OCI-LY3 (cell line): ENCODE measurements around the gene LMX1B.
A peak's percentile ranks its signal among the peaks of the same experiment; 100 is the strongest.

ENCODE experiments used
- H2AFZ ChIP-seq: fragments of 200-600, 300-600 bp; shearing (Covaris generic); 2 replicates; pipeline ENCODE4 v1.6.0; 2014; ENCODE audit warnings: antibody characterized with exemption, low read depth, low read length
- H3K27ac ChIP-seq: fragments of 200-600, 300-600 bp; sonication (generic); 2 replicates; pipeline ENCODE4 v1.5.1; 2014; ENCODE audit warnings: mild to moderate bottlenecking, low read length, moderate library complexity, mixed read lengths
- H3K27me3 ChIP-seq: fragments of 200-600, 300-600 bp; sonication (generic); 2 replicates; pipeline ENCODE4 v1.6.1; 2014; ENCODE audit warnings: low read depth, low read length, mixed read lengths
- H3K36me3 ChIP-seq: fragments of 200-600, 300-600 bp; sonication (generic); replicated peaks from 2 replicates; pipeline ENCODE3; 2014; ENCODE audit warnings: low read depth, low read length, mixed read lengths
- H3K4me1 ChIP-seq: fragments of 300-600, 200-600 bp; sonication (generic); 2 replicates; pipeline ENCODE4 v1.6.1; 2014; ENCODE audit warnings: low read length, mixed read lengths
- H3K4me2 ChIP-seq: fragments of 200-600, 300-600 bp; sonication (generic); 2 replicates; pipeline ENCODE4 v1.6.1; 2014; ENCODE audit warnings: low read length, mixed read lengths
- H3K4me3 ChIP-seq: fragments of 300-600, 200-600 bp; sonication (generic); 2 replicates; pipeline ENCODE4 v1.5.1; 2014; ENCODE audit warnings: antibody characterized with exemption, mild to moderate bottlenecking, low read length, moderate library complexity
- H3K79me2 ChIP-seq: fragments of 300-600, 200-600 bp; shearing (Covaris generic); 2 replicates; pipeline ENCODE4 v1.6.1; 2014; ENCODE audit warnings: mild to moderate bottlenecking, low read length, mixed read lengths
- H3K9ac ChIP-seq: fragments of 300-600, 200-600 bp; shearing (Covaris generic); 2 replicates; pipeline ENCODE4 v1.6.0; 2014; ENCODE audit warnings: mild to moderate bottlenecking, low read length, moderate library complexity
- H3K9me3 ChIP-seq: fragments of 200-600, 300-600 bp; shearing (Covaris generic); 2 replicates; pipeline ENCODE4 v1.6.1; 2014; ENCODE audit warnings: low read length, mixed read lengths; ENCODE audit not compliant: insufficient read depth
- H4K20me1 ChIP-seq: fragments of 200-600, 300-600 bp; sonication (generic); 2 replicates; pipeline ENCODE4 v1.6.1; 2016; ENCODE audit warnings: low read length, mixed read lengths; ENCODE audit not compliant: insufficient read depth
- CTCF ChIP-seq: fragments of 200-600, 300-600 bp; sonication (generic); IDR thresholded peaks from 2 replicates; pipeline ENCODE4 v1.5.1; 2014; ENCODE audit warnings: antibody characterized with exemption, low read length, low read depth
- EZH2phosphoT487 ChIP-seq: fragments of 200-600 bp; shearing (Covaris generic); IDR thresholded peaks from 2 replicates; pipeline ENCODE4 v1.6.1; 2018; ENCODE audit warnings: antibody characterized with exemption, mixed run types, low read depth

LMX1B gene

GRCh38 chr9:126704157-126704891 lies 90.6 kb downstream of the LMX1B start:
- Histone ChIP-seq H3K36me3 (no peaks in the 10 kb centered on the region), H3K79me2 (no peaks in the 10 kb centered on the region), H3K27ac (no peak overlapping the region), H3K4me1 (peaks cover 16% of the 10 kb centered on the region), H3K9ac (no peak overlapping the region), H2AFZ (no peak overlapping the region), H3K27me3 (peaks cover 29% of the 10 kb centered on the region), H4K20me1 (no peaks in the 10 kb centered on the region), H3K9me3 (no peaks in the 10 kb centered on the region), H3K4me3 (no peak overlapping the region), H3K4me2 (peak overlapping the region; percentile 86; the same call in 1 of the 2 replicates)
- no peak for TF ChIP-seq EZH2phosphoT487
- TF ChIP-seq CTCF = no peak

GRCh38 chr9:126704892-126705766 lies 91.4 kb downstream of the LMX1B start:
- peaks cover 24% of the 10 kb centered on the region for H3K27me3 ChIP-seq
- no peaks in the 10 kb centered on the region for H3K9me3 ChIP-seq
- H2AFZ ChIP-seq = peak overlapping the region; percentile 83; the same call in 1 of the 2 replicates
- peak; percentile 81 for TF ChIP-seq CTCF
- TF ChIP-seq EZH2phosphoT487 = no peak
- no peaks in the 10 kb centered on the region for H3K79me2 ChIP-seq
- H4K20me1 ChIP-seq = no peaks in the 10 kb centered on the region
- H3K27ac ChIP-seq = no peak overlapping the region
- H3K4me3 ChIP-seq = peak overlapping the region; percentile 65
- peak overlapping the region; percentile 45; the same call in 1 of the 2 replicates for H3K9ac ChIP-seq
- H3K36me3 ChIP-seq = no peaks in the 10 kb centered on the region
- peak overlapping the region; percentile 86 for H3K4me2 ChIP-seq
- H3K4me1 ChIP-seq = peaks cover 16% of the 10 kb centered on the region

- TF ChIP-seq EZH2phosphoT487 (no peak), CTCF (peak; percentile 86)
- Histone ChIP-seq H3K4me2 (peak overlapping the region; percentile 86), H3K4me3 (peak overlapping the region; percentile 65), H3K79me2 (no peaks in the 10 kb centered on the region), H2AFZ (peak overlapping the region; percentile 87), H3K27me3 (peaks cover 23% of the 10 kb centered on the region), H3K9ac (peak overlapping the region; percentile 45; the same call in 1 of the 2 replicates), H3K36me3 (no peaks in the 10 kb centered on the region), H3K9me3 (no peaks in the 10 kb centered on the region), H4K20me1 (no peaks in the 10 kb centered on the region), H3K4me1 (peaks cover 16% of the 10 kb centered on the region), H3K27ac (no peak overlapping the region)
Measured at GRCh38 chr9:126705767-126706697, 92.3 kb downstream of the LMX1B start.
